KOPT-K1 (cell line): ENCODE data around the gene PCED1B.
"Not testable (repeated sequence)": the region's sequence is repeated elsewhere in the genome, so short reads cannot be mapped to it uniquely, and the experiment has no call there.

Experiments
- H3K27ac ChIP-seq: fragments of 200-600 bp; sonication (generic); 2 replicates; pipeline ENCODE4 v1.5.1; 2016; ENCODE audit warnings: antibody characterized with exemption, mild to moderate bottlenecking, low read depth, low read length; ENCODE audit not compliant: poor library complexity, severe bottlenecking
- H3K36me3 ChIP-seq: fragments of 200-600 bp; sonication (generic); 2 replicates; pipeline ENCODE4 v1.5.1; 2017; ENCODE audit warnings: antibody characterized with exemption, mild to moderate bottlenecking, low read length, moderate library complexity; ENCODE audit not compliant: insufficient read depth
- H3K9me3 ChIP-seq: fragments of 200-600 bp; sonication (generic); 2 replicates; pipeline ENCODE4 v1.5.1; 2017; ENCODE audit warnings: antibody characterized with exemption, low read length, mild to moderate bottlenecking; ENCODE audit not compliant: insufficient read depth, poor library complexity, severe bottlenecking

PCED1B gene

DNA sequence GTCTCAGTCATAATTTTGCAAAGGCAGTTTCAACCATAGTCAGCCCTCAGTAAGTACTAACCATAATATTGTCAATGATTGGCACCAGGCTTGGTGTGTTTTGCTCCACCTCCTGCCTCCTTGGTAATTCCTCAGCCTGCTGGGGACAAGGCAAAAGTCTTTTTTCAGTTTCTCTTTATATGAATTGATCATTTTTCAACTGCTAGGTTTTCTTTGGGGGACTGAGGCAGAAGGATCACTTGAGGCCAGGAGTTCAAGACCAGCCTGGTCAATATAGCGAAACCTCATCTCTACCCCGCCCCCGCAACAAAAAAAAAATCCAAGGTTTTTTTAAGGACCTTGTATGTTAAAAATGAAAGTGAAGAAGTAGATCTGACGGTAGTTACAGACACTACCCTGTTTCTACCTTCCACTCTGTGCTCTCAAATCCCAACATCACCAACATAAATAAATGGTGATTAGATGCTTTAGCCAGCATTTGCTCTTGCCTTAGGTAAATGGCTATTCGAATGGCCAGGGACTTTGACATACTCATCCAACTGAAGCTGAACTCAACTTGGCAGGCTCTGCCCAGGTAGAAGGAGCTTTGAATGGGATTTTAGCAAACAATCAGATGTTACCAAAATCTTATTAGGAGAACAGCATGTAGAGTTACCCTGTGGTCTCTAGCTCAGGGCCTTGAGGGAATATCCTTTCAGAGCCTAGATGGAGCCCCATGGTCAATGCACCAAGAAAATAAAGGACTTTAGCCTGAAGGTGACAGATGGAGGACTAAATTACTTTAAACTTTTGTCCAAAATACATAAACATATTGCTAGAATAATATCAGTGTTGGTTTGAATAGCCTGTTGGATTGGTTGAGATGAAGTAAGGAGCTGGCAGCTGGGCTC, 127.3 kb downstream of the PCED1B start:
- Histone ChIP-seq H3K27ac (peak overlapping the region; percentile 95), H3K36me3 (peaks cover 35% of the 10 kb centered on the region), H3K9me3 (peaks cover 9% of the 10 kb centered on the region)

DNA sequence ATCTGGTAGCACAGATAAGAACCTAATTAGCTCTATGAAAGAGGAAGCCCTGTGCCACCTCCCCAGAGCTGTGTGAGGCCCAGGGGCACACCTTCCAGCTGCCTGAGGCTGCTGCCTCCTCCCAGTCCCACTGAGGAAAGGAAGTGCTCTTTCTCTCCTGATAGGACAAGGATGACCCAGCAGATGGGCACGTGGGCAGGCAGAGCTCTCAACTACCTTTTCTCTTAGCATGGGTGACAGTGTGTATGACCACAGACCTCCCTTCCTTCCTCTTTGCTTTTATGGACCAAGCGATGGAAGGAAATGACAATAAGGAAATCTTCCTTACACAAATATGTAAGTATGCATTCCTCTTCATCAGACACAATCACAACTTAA, 127.9 kb downstream of the PCED1B start:
- Histone ChIP-seq H3K36me3 (peaks cover 35% of the 10 kb centered on the region), H3K9me3 (peaks cover 9% of the 10 kb centered on the region), H3K27ac (peak overlapping the region; percentile 95)

DNA sequence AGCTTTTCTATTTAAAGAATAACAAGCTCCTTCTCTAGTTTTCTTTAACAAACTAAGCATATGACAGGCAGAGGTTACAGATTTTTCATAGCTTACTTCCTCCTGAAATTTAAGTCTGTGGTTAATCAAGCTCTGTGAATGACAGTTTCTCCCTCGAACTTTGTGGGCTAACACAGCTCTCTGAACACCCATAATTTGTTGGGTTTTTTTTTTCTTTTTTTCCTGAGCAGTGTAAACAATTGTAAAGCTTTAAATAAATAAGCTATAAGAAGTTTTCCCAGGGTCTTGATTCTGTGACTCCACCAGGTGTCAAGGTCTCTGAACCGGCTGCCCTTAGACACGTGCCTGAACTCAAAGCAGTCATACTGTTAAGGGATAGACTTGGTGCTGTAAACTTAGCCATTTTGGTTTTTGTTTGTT, 128.4 kb downstream of the PCED1B start:
- Histone ChIP-seq H3K36me3 (peaks cover 35% of the 10 kb centered on the region), H3K27ac (peak overlapping the region; percentile 95), H3K9me3 (peaks cover 9% of the 10 kb centered on the region)

DNA sequence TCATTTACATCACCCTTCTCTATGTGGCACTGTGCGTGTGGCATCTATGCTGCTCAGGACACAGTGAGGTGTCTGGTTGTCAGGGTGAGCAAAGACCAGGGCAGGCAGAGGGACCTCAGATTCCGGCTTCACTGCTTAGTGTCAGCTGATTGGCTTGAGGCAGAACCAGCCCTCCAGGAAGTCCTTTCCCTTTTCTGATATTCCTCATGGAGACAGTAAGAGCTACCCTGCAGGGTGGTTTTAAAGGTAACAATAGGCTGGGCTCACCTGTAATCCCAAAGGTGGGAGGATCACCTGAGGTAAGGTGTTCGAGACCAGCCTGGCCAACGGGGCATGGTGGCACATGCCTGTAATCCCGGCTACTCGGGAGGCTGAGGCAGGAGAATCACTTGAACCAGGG, 129.6 kb downstream of the PCED1B start:
- Histone ChIP-seq H3K27ac (peak overlapping the region; percentile 95), H3K9me3 (peaks cover 9% of the 10 kb centered on the region), H3K36me3 (peaks cover 35% of the 10 kb centered on the region)

DNA sequence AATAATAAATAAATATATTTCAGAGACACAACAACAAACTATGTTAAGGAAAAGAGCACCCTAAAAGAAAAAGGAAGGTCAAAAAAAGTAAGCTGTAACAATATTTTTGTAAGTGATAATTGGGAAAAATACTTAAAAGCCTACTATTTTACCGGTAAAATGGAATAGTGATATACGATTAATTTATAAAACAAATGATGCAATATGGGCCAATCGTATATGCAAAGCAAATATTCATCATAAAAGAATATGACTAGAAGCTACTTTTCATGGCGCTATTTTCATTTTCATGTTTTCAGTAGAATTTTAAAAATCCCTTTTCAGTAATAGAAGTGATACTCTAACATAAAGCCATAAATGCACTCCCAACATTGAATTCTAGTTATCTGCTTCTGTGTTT, 131.4 kb downstream of the PCED1B start:
- Histone ChIP-seq H3K9me3 (no peaks in the 10 kb centered on the region), H3K27ac (no peak overlapping the region), H3K36me3 (peaks cover 20% of the 10 kb centered on the region)

DNA sequence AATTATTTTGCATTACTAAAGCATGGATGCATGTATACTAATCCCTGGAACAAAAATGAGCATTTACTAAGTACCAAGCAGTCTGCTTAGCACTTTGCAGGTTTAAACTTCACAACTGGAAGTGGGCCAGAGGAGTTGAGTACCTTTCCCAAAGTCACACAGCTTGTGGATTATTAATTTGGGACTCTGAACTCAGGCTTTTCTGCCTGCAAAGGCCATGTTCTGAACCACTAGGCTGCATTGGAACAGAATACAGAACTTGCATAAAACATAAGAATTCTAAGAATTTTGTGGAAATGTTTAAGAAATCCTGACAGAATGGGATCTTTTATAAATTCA, 133.2 kb downstream of the PCED1B start:
- no peak overlapping the region for H3K27ac ChIP-seq

DNA sequence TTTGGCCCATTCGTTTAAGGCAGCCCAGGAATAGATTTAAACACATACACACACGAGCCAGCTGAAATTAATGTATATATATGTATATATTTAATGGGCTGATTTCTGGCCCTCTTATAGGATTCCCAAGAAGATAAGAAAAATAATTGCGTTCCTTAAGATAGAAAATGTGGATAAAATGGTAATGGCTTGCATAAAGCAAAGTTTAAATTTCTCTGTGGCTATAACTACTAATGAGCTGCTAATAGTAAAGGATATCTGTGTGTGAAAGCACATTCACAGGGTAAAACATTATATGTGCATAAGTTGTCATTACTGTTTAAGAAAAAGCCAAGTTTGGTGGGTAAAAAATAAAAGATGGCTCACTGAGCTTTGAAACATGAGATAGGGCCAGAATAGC, 134.0 kb downstream of the PCED1B start:
- H3K9me3 ChIP-seq, result no peaks in the 10 kb centered on the region
- H3K27ac ChIP-seq, result peak overlapping the region; percentile 24
- H3K36me3 ChIP-seq, result peaks cover 20% of the 10 kb centered on the region

More for the DNA sequence above, 133.2 kb downstream of the PCED1B start:
- Histone ChIP-seq H3K36me3 (peaks cover 20% of the 10 kb centered on the region), H3K9me3 (no peaks in the 10 kb centered on the region)

DNA sequence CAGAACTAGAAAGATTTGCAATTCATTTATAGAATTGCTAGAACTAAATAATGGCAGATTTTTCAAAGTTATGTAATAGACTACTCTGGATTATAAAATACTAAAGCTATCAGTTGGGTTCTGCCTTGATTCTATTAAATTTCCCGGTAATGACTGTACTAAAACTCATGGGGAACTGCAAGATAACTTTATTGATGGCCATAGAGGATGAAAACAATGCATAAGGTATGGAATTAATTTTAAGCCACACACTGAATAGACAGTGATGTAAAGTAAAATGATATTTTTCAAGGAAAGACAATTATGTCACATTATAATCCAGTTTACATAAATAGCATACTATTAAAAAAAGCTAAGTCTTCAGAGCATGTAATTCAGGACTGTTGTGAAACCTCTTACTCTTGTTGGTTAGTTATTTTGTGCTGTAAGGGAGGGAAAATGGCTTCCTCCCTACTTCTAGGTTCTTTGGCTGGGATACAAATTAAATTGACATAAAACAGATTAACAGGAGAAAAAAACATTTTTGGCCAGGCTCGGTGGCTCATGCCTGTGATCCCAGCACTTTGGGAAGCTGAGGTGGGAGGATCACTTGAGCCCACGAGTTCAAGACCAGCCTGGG, 134.7 kb downstream of the PCED1B start:
- peaks cover 14% of the 10 kb centered on the region for H3K36me3 ChIP-seq
- peak overlapping the region; percentile 24 for H3K27ac ChIP-seq
- H3K9me3 ChIP-seq, result no peaks in the 10 kb centered on the region

DNA sequence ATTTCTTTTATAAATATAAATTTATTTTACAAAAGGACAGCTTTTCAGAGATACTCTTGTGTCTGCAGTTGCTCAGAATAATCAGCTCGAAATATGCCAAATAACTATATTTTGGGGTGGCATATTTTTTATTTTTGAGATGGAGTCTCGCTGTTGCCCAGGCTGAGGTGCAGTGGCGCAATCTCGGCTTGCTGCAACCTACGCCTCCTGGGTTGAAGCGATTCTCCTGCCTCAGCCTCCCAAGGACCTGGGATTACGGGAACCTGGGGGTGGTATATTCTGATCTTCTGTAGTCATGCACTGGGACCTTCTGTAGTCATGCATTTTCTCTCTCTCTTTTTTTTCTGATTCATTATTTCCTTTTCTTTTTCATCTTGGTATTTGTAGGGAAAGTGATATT, 135.3 kb downstream of the PCED1B start:
- Histone ChIP-seq H3K27ac (peak overlapping the region; percentile 73), H3K9me3 (no peaks in the 10 kb centered on the region), H3K36me3 (peaks cover 8% of the 10 kb centered on the region; the same call in 1 of the 2 replicates)

DNA sequence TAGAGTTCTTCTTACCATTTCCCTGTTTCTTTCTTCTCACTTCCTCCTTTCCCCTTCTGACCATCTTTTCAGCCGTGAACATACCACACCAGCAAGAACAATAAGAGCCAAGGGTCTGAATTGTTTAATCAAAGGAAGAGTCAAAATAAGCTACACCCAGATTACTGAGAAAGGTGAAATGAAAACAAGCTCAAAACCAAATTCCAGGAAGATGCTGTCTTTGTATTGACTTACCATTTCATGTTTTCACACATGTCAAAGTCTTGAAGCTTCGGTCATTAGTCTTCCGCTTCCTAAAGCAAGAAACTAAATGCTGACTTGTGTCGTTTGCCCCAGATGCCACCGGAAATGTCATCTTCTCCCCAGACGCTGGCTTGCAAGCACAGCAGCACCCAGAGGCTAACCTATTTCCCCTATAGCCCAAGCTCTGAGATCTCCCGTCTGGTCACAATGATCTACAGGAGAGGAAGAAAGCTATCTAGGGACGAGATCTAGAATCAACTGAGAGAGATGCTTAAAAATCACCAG, 136.8 kb downstream of the PCED1B start:
- Histone ChIP-seq H3K36me3 (no peaks in the 10 kb centered on the region), H3K27ac (peak overlapping the region; percentile 73), H3K9me3 (no peaks in the 10 kb centered on the region)

DNA sequence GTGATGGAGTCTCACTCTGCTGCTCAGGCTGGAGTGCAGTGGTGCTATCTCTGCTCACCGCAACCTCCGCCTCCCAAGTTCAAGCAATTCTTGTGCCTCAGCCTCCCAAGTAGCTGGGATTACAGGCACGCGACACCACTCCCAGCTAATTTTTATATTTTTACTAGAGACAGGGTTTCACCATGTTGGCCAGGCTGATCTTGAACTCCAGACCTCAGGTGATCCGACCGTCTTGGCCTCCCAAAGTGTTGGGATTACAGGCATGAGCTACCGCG, 138.1 kb downstream of the PCED1B start:
- H3K36me3 ChIP-seq, H3K9me3 ChIP-seq, H3K27ac ChIP-seq: not testable (repeated sequence)

DNA sequence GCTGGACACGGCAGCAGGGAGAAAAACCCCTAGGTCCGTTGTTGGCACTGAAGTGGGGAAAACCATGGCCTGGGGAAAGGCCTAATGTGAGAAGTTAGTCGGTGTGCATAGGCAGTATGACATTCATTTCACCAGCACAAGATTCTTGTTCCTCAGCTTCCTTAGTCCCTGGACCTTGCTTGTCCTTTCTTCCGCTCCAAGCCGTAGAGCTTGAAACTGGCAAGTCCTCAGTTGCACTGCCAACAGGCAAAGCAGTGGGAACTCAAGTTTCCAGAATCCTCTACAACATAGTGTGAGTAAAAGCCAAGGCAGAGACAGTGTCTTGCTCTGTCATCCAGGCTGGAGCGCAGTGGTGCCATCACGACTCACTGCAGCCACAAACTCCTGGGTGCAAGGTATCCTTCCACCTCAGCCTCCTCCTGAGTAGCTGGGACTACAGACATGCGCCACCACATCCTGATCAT, 138.8 kb downstream of the PCED1B start:
- Histone ChIP-seq H3K27ac (no peak overlapping the region), H3K9me3 (no peaks in the 10 kb centered on the region), H3K36me3 (no peaks in the 10 kb centered on the region)

DNA sequence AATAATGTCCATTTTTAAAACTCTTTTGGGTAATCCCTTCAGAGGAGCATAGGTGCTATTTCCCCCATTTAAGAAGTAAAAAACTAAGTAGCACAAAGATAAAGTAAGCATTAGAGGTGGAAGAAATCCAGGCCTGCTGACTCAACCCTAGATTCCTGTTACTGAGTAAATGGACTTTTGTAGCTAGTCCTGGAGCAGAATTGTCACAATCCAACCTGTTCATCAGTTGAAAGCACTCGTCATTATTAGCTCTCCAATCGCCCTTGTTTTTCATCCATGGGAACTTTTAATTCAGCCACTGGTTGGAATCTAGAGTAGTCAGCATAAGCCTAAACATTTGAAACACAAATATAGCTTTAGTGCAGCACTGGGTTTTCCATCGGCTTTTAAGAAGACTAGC, 139.8 kb downstream of the PCED1B start:
- Histone ChIP-seq H3K36me3 (no peaks in the 10 kb centered on the region), H3K9me3 (no peaks in the 10 kb centered on the region), H3K27ac (no peak overlapping the region)

DNA sequence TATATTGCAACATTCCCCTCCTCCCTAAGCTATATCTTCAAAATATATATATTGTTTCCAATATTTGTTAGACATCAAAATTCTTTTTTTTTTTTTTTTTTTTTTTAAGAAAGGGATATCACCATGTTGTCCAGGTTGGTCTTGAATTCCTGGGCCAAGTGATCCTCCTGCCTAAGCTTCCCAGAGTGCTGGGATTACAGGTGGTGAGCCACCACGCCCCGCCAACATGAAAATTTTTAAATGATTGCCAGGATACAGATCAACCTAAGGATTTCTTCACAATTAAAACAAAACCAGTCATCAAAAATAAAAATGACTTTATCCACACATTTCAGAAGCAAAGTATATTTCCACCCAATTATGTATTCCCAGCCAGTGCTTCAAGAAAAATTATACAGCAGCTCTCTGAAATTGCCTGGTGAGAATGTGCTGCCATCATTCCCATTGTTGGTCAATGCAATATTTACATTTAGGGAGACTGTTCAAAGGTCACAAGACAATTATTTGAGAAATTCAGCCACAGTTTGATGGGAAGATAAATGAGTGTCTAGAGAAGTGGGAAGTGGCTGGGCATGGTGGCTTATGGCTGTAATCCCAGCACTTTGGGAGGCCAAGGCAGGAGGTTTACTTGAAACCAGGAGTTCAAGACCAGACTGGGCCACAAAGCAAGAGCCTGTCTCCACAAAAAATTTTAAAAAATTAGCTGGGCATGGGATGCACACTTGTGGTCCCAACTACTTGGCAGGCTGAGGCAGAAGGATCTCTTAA, 142.0 kb downstream of the PCED1B start:
- no peaks in the 10 kb centered on the region for H3K9me3 ChIP-seq
- H3K27ac ChIP-seq, result no peak overlapping the region
- H3K36me3 ChIP-seq, result no peaks in the 10 kb centered on the region

DNA sequence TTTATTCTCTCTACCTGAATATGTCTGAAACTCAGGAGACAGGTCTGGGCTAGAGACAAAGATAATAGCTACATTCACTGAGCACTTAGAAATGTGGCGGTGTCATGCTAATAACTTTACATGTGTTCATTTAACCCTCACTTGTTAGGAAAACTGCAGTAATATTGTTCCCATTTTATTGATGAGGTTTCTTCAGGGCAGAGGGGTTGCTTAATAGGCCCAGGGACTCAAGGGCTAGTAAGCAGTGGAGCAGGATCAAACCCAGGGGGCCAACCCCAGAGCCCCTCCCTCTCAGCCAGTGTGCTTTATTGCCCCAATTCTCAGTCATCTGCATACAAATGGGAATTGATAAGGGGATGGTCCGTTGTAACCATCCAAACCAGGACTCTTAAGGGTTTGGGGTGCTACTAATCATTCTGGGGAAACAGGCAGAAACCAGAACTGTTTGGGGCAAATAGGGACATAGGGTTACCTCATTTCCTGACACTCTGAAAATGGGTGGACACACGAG, 143.2 kb downstream of the PCED1B start:
- Histone ChIP-seq H3K27ac (no peak overlapping the region), H3K36me3 (no peaks in the 10 kb centered on the region), H3K9me3 (no peaks in the 10 kb centered on the region)
